Adrenal gland (tissue), 12 donors: ENCODE data around the gene EPHA3. TPM values are rescaled to one million over a fixed set of nuclear protein-coding genes. Genes with fewer than 3 reads are reported as not detected.

ENCODE experiments used
- DNase-seq, 7 donors: peaks; one replicate each; pipeline ENCODE4 v3.0.0-alpha.2; 2019 to 2020
- H3K27ac ChIP-seq, 5 donors: fragments of 200-600 bp; sonication (generic) in 4 of 5; 1 replicate in 3 of 5; 2 replicates in 2 of 5; pipeline versions ENCODE4 v1.5.1 to v1.8.0; 2016 to 2020; ENCODE audit warnings: mild to moderate bottlenecking in 1 of 5
- H3K27me3 ChIP-seq: fragments of 200-600 bp; 2 replicates; pipeline ENCODE4 v1.8.0; 2021
- H3K36me3 ChIP-seq, 2 donors: fragments of 200-600 bp; replicated peaks in 1 of 2; 1 replicate in 1 of 2; 2 replicates in 1 of 2; pipeline versions ENCODE4 v1.5.1 to v1.8.0; 2018 to 2022
- H3K4me1 ChIP-seq, 2 donors: fragments of 200-600 bp; replicated peaks in 1 of 2; 1 replicate in 1 of 2; 2 replicates in 1 of 2; pipeline versions ENCODE4 v1.5.1 to v1.8.0; 2018 to 2021
- H3K4me3 ChIP-seq, 4 donors: fragments of 200-600 bp; sonication (generic) in 3 of 4; one replicate each; pipeline ENCODE4 v1.5.1; 2016 to 2018
- H3K9me3 ChIP-seq, 3 donors: fragments of 200-600 bp; sonication (generic) in 1 of 3; replicated peaks in 1 of 3; 1 replicate in 2 of 3; 2 replicates in 1 of 3; pipeline versions ENCODE4 v1.5.1 to v1.8.0; 2016 to 2021
- CTCF ChIP-seq, 6 experiments: fragments of 450-650 bp in 4 of 6; fragments of 200-600 bp in 2 of 6; sonication (generic) in 1 of 6; IDR thresholded peaks; 1 replicate in 5 of 6; 2 replicates in 1 of 6; pipeline versions ENCODE4 v1.5.1 to v1.8.0; 2016 to 2021; ENCODE audit warnings: antibody characterized with exemption in 6 of 6, mild to moderate bottlenecking in 2 of 6, moderate library complexity in 1 of 6
- POLR2A ChIP-seq, 2 donors: fragments of 450-650 bp; IDR thresholded peaks; one replicate each; pipeline ENCODE4 v1.6.1; 2017; ENCODE audit warnings: antibody characterized with exemption in 2 of 2, mild to moderate bottlenecking in 2 of 2, moderate library complexity in 1 of 2
- WGBS, 4 donors: extraction: QIAGEN DNeasy Blood & Tissue Kit in 2 of 4; methylation state at CpG; one replicate each; pipeline versions ENCODE4 v1.1.5 to v1.1.7; 2013 to 2017; 5-methylcytosine and 5-hydroxymethylcytosine counted together
- intact Hi-C, 2 donors: fragments of 100-400 bp; cut with DNase I; formaldehyde crosslinking; loops; one replicate each; pipeline versions ENCODE4 v1.14.1 to v1.15.0; 2022 to 2023
- polyA plus RNA-seq, 3 donors: library from polyadenylated mRNA; stranded (reverse); fragments of 200-250 nt in 2 of 3; fragments of 350-450 nt in 1 of 3; fragmentation: Illumina TruSeq in 1 of 3; extraction: RNeasy Lipid Tissue Mini Kit (QIAGEN cat#74804) in 1 of 3; gene quantifications; one replicate each; pipeline ENCODE4 v1.2.3, GENCODE V29; 2013 to 2014
- total RNA-seq, 9 donors: library from RNA; depleted of rRNA in 4 of 9; stranded (reverse); fragments of >200 nt in 4 of 9; fragments of 120-200 nt in 1 of 9; fragmentation: NEBNext Ultra II Directional in 1 of 9; extraction: Animal tissue kit (Norgen Biotek cat#: 25700) in 1 of 9; gene quantifications; one replicate each; pipeline versions ENCODE4 v1.1.0 to v1.2.4, GENCODE V29; 2013 to 2023
- donor health status: healthy with polysubstance abuse.
- donor health status: Bipolar disorder and iron deficiency.
- donor health status: DM: yes; HTN: yes; CAD: no.
- donor health status: DM: no; HTN: no; CAD: no.
- donor health status: DM: no; HTN: no; CAD: no.
- donor health status: DM: yes; HTN: yes; CAD: no.

The EPHA3 gene
- total and polyA plus RNA-seq, 12 donors: 0.17 to 5.1 (median 0.48) TPM

- Histone ChIP-seq H3K9me3 (no peaks in the 10 kb centered on the region), H3K4me1 (no peaks in the 10 kb centered on the region), H3K36me3 (no peaks in the 10 kb centered on the region), H3K27ac (no peak overlapping the region), H3K27me3 (no peaks in the 10 kb centered on the region), H3K4me3 (no peak overlapping the region)
- TF ChIP-seq CTCF (IDR thresholded peaks at IDR 0.05) (no peak), POLR2A (IDR thresholded peaks at IDR 0.05) (no peak)
- intact Hi-C loops: no loop called here
- DNase-seq: no peak
Observed at GRCh38 chr3:89395996-89396395, 288.6 kb downstream of the EPHA3 start.

GRCh38 chr3:89402051-89402450, 294.6 kb downstream of the EPHA3 start:
- Histone ChIP-seq H3K9me3 (no peaks in the 10 kb centered on the region), H3K4me1 (no peaks in the 10 kb centered on the region), H3K27me3 (no peaks in the 10 kb centered on the region), H3K4me3 (no peak overlapping the region), H3K27ac (no peak overlapping the region), H3K36me3 (no peaks in the 10 kb centered on the region)
- 51 to 69% (median 61%) methylated on average over 1 of the region's 1 CpG for WGBS, 4 donors
- no peak for DNase-seq
- TF ChIP-seq CTCF (IDR thresholded peaks at IDR 0.05) (no peak), POLR2A (IDR thresholded peaks at IDR 0.05) (no peak)
- intact Hi-C loops: no loop called here

GRCh38 chr3:89405176-89405575, 297.8 kb downstream of the EPHA3 start:
- H3K9me3 ChIP-seq: no peaks in the 10 kb centered on the region
- DNase-seq: no peak
- no peaks in the 10 kb centered on the region for H3K4me1 ChIP-seq
- no peak for TF ChIP-seq POLR2A (IDR thresholded peaks at IDR 0.05)
- intact Hi-C loops: no loop called here
- no peaks in the 10 kb centered on the region for H3K36me3 ChIP-seq
- WGBS, 4 donors: 43 to 52% (median 47%) methylated on average over 1 of the region's 1 CpG
- H3K27ac ChIP-seq: no peak overlapping the region
- no peak overlapping the region for H3K4me3 ChIP-seq
- H3K27me3 ChIP-seq: no peaks in the 10 kb centered on the region

- intact Hi-C loops: no loop called here
- no peak overlapping the region for H3K4me3 ChIP-seq
- DNase-seq: no peak
- no peak for TF ChIP-seq CTCF (IDR thresholded peaks at IDR 0.05)
- H3K27me3 ChIP-seq: no peaks in the 10 kb centered on the region
- 71 to 80% (median 72%) methylated on average over 2 of the region's 2 CpGs for WGBS, 4 donors
- H3K27ac ChIP-seq: no peak overlapping the region
- H3K9me3 ChIP-seq: no peaks in the 10 kb centered on the region
- H3K36me3 ChIP-seq: no peaks in the 10 kb centered on the region
- H3K4me1 ChIP-seq: no peaks in the 10 kb centered on the region
Observed at GRCh38 chr3:89405593-89405992, 298.2 kb downstream of the EPHA3 start.

GRCh38 chr3:89411201-89411600, 303.8 kb downstream of the EPHA3 start:
- Histone ChIP-seq H3K27me3 (no peaks in the 10 kb centered on the region), H3K27ac (no peak overlapping the region), H3K36me3 (no peaks in the 10 kb centered on the region), H3K4me3 (no peak overlapping the region), H3K9me3 (no peaks in the 10 kb centered on the region), H3K4me1 (no peaks in the 10 kb centered on the region)
- WGBS, 4 donors: 43 to 58% (median 45%) methylated on average over 3 of the region's 3 CpGs
- TF ChIP-seq CTCF (IDR thresholded peaks at IDR 0.05) (no peak), POLR2A (IDR thresholded peaks at IDR 0.05) (no peak)
- intact Hi-C loops: no loop called here
- DNase-seq: no peak
